ENCODE results near the gene SLC27A4. TPM values are rescaled to one million over a fixed set of nuclear protein-coding genes. Genes with fewer than 3 reads are reported as not detected.
A peak's percentile ranks its signal among the peaks of the same experiment; 100 is the strongest.

The SLC27A4 gene
- total and polyA plus RNA-seq, 2 of the 13 experiments (the other 11 are each of a cell fraction or from before 2014, with no cell fraction given): 10.6 to 18.8 TPM

DNA sequence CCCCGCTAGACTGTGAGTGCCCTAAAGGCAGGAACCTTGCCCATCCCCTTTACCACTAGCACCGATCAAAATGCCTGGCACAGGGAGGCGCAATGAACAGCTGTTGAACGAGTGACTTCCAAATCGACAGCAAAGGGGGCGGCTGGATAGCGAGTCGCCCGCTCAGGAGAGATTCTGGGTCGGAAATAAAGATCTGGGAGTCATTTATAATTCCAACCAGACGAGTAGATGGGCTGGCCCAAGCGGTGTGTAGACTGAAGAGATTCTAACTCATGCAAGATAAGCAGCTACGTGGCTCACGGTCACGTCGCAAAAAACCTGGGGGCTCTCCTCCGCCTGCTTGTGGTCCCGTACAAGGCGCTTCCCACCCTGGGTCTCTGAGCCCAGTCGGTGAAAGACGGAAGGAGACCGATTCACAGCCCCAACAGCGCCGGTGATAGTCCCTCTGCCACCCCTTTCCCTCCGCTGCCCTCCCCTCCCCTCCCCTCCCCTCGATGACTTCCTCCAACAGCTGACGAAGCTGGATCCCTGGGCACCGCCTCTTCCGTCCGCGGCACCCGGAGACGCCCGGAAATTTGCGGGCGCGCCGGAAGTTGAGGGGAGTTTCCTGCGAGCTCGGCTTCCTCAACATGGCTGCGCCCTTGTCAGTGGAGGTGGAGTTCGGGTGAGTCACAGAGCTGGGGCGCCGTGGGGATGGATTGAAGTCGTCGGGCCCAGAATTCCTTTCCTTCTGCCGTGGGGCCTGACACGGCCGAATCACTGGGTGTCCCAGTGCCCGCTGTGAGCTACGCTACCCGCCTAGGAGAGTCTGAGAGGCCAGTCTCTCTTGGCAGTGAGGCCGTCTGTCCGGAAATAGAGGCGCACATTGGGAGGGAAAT is 30.7 kb downstream of the SLC27A4 start, which contains the start of gene URM1 (continued):
- TF ChIP-seq MAFG (CRISPR knock-in tag; IDR thresholded peaks at IDR 0.05) (no peak), ZNF777 (CRISPR knock-in tag; IDR thresholded peaks at IDR 0.05) (peak; percentile 73), NCOA5 (CRISPR knock-in tag; IDR thresholded peaks at IDR 0.05) (no peak), NFKBIZ (CRISPR knock-in tag; IDR thresholded peaks at IDR 0.05) (no peak), SP4 (CRISPR knock-in tag; IDR thresholded peaks at IDR 0.05) (peak; percentile 73; the same call in 1 of the 2 replicates), BHLHE40 (IDR thresholded peaks at IDR 0.05; ENCODE audit: low read length) (no peak), KDM2A (CRISPR knock-in tag; IDR thresholded peaks at IDR 0.05; ENCODE audit: borderline replicate concordance, low read depth) (peak; percentile 58; the same call in 1 of the 2 replicates), ZNF776 (CRISPR knock-in tag; IDR thresholded peaks at IDR 0.05) (no peak), ZFP41 (CRISPR knock-in tag; IDR thresholded peaks at IDR 0.05; ENCODE audit: borderline replicate concordance) (no peak), LCORL (IDR thresholded peaks at IDR 0.05) (no peak), LCORL (CRISPR knock-in tag; IDR thresholded peaks at IDR 0.05) (no peak), ZNF251 (CRISPR knock-in tag; IDR thresholded peaks at IDR 0.05) (no peak), FOXA3 (CRISPR knock-in tag; IDR thresholded peaks at IDR 0.05) (no peak), ZNF318 (CRISPR knock-in tag; IDR thresholded peaks at IDR 0.05) (no peak), ZNF180 (CRISPR knock-in tag; IDR thresholded peaks at IDR 0.05; ENCODE audit: borderline replicate concordance, low read depth) (no peak), NFIB (CRISPR knock-in tag; IDR thresholded peaks at IDR 0.05; ENCODE audit: borderline replicate concordance) (no peak), ZNF549 (CRISPR knock-in tag; IDR thresholded peaks at IDR 0.05) (no peak), HNF4A (CRISPR knock-in tag; IDR thresholded peaks at IDR 0.05) (no peak)
- TF ChIP-seq, protein P1, sequence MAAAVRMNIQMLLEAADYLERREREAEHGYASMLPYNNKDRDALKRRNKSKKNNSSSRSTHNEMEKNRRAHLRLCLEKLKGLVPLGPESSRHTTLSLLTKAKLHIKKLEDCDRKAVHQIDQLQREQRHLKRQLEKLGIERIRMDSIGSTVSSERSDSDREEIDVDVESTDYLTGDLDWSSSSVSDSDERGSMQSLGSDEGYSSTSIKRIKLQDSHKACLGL (CRISPR knock-in tag; IDR thresholded peaks at IDR 0.05): no peak; the same call in 1 of the 2 replicates
- TF ChIP-seq, protein P2, sequence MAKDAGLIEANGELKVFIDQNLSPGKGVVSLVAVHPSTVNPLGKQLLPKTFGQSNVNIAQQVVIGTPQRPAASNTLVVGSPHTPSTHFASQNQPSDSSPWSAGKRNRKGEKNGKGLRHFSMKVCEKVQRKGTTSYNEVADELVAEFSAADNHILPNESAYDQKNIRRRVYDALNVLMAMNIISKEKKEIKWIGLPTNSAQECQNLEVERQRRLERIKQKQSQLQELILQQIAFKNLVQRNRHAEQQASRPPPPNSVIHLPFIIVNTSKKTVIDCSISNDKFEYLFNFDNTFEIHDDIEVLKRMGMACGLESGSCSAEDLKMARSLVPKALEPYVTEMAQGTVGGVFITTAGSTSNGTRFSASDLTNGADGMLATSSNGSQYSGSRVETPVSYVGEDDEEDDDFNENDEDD (CRISPR knock-in tag; IDR thresholded peaks at IDR 0.05; ENCODE audit: borderline replicate concordance): no peak
- TF ChIP-seq, protein P3, sequence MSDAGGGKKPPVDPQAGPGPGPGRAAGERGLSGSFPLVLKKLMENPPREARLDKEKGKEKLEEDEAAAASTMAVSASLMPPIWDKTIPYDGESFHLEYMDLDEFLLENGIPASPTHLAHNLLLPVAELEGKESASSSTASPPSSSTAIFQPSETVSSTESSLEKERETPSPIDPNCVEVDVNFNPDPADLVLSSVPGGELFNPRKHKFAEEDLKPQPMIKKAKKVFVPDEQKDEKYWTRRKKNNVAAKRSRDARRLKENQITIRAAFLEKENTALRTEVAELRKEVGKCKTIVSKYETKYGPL (CRISPR knock-in tag; IDR thresholded peaks at IDR 0.05): no peak
